Nucleus accumbens (tissue), 56 donors: ENCODE results near the gene CABCOCO1.

Experiments used
- DNase-seq, 56 donors: peaks; one replicate each; lab custom pipeline; 2025; lab: John Stamatoyannopoulos, UW

The CABCOCO1 gene

GRCh38 chr10:61804414-61804813 is 141.7 kb downstream of the CABCOCO1 start:
- no peak for DNase-seq

- DNase-seq = no peak
Measured at GRCh38 chr10:61805091-61805490, 142.4 kb downstream of the CABCOCO1 start.

GRCh38 chr10:61810263-61810662 is 147.5 kb downstream of the CABCOCO1 start:
- no peak for DNase-seq

- no peak for DNase-seq
Measured at GRCh38 chr10:61812052-61812721, 149.5 kb downstream of the CABCOCO1 start.

GRCh38 chr10:61812920-61813319 is 150.2 kb downstream of the CABCOCO1 start:
- DNase-seq = no peak

- DNase-seq = no peak
Measured at GRCh38 chr10:61814160-61814559, 151.4 kb downstream of the CABCOCO1 start.

- no peak for DNase-seq
Measured at GRCh38 chr10:61815496-61815895, 152.8 kb downstream of the CABCOCO1 start.
